GM10266 (cell line): ENCODE measurements around the gene PLXNA2.

Experiments used
- DNase-seq: peaks from one replicate; pipeline ENCODE4 v3.0.0; 2012; ENCODE audit errors: extremely low spot score
- CTCF ChIP-seq: IDR thresholded peaks from 2 replicates; pipeline ENCODE4 v1.5.1; 2012; ENCODE audit warnings: mild to moderate bottlenecking, low read depth; ENCODE audit not compliant: control insufficient read depth, insufficient read depth; ENCODE audit errors: missing control alignments

Gene PLXNA2

DNA sequence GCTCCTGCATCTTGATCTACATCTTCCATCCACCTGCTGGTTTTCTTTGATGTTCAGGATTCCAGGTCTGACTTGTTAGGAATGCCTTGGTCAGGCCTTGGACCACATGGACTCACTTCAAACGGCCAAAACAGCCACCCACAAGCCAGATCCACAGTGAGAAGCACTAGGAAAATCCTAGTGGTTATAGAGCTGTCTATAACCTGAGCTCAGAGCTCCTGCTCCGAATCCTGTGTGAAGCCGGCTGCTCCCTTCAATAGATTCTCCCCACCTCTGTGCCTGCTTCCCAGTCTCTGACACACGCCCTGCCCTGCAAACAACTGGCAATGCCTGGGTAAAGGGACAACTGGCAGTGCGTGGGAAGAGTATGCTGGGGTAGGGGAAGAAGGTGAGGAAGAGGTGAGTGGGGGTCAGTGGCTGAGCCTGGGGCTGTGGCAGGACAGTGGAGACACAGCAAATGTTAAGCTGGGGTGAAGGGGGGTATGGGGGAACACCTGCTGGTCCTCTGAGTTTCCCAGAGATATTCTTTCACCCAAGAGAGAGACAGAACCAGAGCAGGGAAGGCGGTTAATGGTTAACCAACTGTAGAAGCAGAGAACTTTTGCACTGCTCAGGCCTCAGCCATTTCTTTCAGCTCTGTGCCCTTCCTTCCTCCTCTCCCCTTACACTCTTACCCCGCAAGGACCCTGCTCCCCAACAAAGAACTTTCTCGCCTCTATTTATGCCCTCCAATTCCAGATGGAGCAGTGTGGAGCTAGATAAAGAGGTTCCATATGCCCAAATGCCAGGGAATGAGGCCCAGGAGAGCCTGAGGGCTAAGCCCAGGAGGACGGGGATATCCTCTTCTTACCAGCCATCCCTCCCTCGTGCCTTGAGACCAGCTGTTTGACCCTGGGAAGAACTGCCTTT is 4.5 kb downstream of the PLXNA2 start:
- no peak for DNase-seq
- TF ChIP-seq CTCF = no peak

GRCh38 chr1:208238710-208239472 is 5.3 kb downstream of the PLXNA2 start:
- peak; percentile 45 for TF ChIP-seq CTCF
- peak; percentile 57 for DNase-seq

DNA sequence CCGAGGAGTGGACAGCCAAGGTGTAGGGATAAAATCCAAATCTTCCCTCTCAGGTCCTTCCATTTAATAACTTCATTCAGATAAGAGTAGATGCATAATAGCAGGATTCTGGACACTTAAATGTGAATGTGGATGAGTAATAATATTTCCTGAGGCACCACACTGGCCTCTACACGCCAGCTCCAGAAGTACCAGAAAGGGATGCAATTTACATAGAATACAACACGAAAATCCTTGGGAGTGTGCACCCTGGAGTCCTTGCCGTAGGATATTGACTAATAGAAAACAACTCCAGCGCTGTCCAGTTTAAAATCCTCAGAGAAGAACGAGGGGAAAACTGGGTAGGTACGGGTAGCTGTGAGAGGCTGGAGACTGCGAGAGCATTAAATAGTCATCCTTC is 6.9 kb downstream of the PLXNA2 start:
- DNase-seq = no peak
- no peak for TF ChIP-seq CTCF

DNA sequence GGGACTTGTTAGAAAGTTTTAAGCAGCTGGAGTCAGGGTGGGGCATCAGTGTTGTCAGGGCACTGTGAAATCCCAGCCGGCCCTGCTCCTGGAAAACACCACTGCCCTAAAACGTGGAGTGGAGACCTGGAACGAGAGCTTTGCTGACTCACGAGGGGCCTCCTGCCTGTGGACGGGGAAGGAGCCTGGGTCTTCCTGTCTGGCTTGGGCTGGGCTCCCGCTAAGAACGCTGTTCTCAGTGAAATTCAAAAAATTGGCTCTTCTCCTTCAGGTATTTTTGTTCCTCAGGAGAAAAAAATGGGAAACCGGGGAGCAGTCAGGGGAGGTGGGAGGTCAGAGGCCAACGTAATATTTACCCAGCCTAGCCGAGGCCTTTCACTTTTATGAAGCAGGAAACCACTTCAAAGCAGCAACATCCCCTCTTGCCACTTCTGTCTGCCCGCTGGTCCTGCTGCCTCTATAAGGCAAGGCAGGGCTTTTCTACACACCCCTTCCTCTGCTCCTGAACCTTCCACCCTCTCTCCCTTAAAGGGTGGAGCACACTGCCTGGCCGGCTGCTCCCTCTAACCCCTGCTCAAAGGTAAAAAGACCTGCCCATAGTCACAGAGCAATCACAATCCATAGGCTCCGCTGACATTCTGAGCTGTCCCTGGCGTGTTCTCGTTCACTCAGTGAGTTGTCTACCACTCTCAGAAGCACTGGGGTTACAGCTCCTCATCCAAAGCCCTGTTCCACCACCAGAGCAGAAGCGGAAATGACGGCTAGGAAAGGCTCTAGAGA is 8.0 kb downstream of the PLXNA2 start:
- no peak for TF ChIP-seq CTCF

DNA sequence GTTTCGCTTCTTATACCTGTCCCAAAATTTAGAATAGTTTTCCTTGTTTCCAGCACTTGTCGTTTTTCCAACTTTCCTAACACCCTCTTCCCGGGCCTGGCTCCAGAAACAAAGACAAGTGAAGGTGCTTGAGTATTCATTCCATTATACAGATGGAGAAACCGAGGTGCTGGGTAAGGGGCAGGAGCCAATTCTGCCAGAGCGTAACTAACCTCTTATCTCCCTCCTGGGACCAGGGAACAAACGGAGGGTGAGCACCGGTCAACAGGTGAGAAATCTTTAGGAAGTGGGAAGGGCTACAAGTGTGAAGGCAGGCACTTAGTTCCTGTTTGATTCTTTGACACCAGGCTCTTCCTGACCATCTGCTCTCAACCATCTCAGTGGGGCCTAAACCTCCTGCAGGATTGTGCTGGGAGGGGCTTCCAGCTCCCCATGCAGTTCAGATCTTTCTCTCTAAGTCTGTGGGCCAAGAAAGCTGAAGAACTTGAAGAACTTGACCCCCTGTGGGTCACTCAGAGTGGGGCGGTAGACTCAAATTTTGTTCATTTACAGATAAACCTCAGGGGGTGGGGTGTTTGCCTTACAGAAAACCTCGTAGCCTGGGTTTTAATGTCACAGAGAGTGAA is 8.7 kb downstream of the PLXNA2 start:
- TF ChIP-seq CTCF = no peak
- no peak for DNase-seq

More for the DNA sequence above, 8.0 kb downstream of the PLXNA2 start:
- DNase-seq = no peak

DNA sequence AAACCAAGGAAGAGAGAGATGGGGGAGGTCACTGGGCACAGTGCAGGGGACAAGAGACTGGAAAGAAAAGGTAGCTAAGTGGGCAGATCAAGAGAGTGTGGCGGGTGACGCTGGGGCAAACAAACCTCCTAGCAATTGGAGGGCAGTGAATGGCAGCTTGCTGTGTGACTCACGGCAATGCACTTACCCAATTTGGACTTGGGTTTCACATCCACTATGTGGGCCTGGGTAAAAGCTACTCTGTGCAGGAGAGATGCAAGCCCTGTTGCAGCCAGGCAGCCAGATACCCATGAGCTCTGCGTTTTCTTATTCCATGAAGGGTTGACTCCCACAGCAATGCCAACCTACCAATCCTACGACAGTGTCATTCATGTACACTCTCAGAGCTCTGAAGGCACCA is 9.5 kb downstream of the PLXNA2 start:
- DNase-seq = no peak
- TF ChIP-seq CTCF = no peak
